Uterus (tissue), 2 donors: ENCODE results near the gene GPD2.
A peak's percentile ranks its signal among the peaks of the same experiment; 100 is the strongest.

Source experiments
- CTCF ChIP-seq, 4 experiments: fragments of 200-600 bp in 2 of 4; fragments of 450-650 bp in 2 of 4; sonication (generic) in 2 of 4; IDR thresholded peaks; one replicate each; pipeline ENCODE4 v1.5.1; 2016 to 2019; ENCODE audit warnings: antibody characterized with exemption in 4 of 4, mild to moderate bottlenecking in 2 of 4, moderate library complexity in 1 of 4
- POLR2A ChIP-seq, 2 donors: fragments of 450-650 bp; IDR thresholded peaks; one replicate each; pipeline ENCODE4 v1.6.1; 2016; ENCODE audit warnings: antibody characterized with exemption in 2 of 2, mild to moderate bottlenecking in 1 of 2, moderate library complexity in 1 of 2

- TF ChIP-seq CTCF (IDR thresholded peaks at IDR 0.05) (no peak), POLR2A (IDR thresholded peaks at IDR 0.05) (peak in 1 of 2 donors; percentile 13)
These were observed 36.1 kb upstream of the GPD2 start for GRCh38 chr2:156399950-156400705.
